ENCODE measurements around the gene COG2. TPM values are rescaled to one million over a fixed set of nuclear protein-coding genes. Genes with fewer than 3 reads are reported as not detected.

The COG2 gene
- total and polyA plus RNA-seq, 2 of the 13 experiments (the other 11 are each of a cell fraction or from before 2014, with no cell fraction given) = 16.8 to 36.3 TPM

- TF ChIP-seq HMGXB4 (CRISPR knock-in tag; IDR thresholded peaks at IDR 0.05; ENCODE audit: borderline replicate concordance in 1 of 2, low read depth in 1 of 2) = 0 out of 4 replicates have a peak, but pooled peaks of 1 of the 2 experiments have one; percentile 14
Measured at GRCh38 chr1:230713138-230713537, 70.9 kb downstream of the COG2 start (continued).

GRCh38 chr1:230713547-230713914 lies 71.2 kb downstream of the COG2 start:
- peaks cover 48% of the 10 kb centered on the region for H4K20me1 ChIP-seq (ENCODE audit: insufficient read depth, low read length)
- WGBS (ENCODE audit: low lambda C conversion rate) = 0% methylated on average over 2 of the region's 8 CpGs
- peak overlapping the region; percentile 91 for H3K9ac ChIP-seq (ENCODE audit: insufficient read depth, low read depth, low read length)
- H3K9me3 ChIP-seq (ENCODE audit: low read length) = no peaks in the 10 kb centered on the region
- H3K4me1 ChIP-seq (ENCODE audit: insufficient read depth, low read length) = peaks cover 61% of the 10 kb centered on the region
- H3K4me3 ChIP-seq (replicated peaks in 1 of 3; ENCODE audit: insufficient read depth in 1 of 3, low read depth in 2 of 3, low read length in 3 of 3) = peak overlapping the region; percentile 83 to 92 (median 90)
- H3K27me3 ChIP-seq (ENCODE audit: control insufficient read depth in 1 of 2, insufficient read depth in 2 of 2, low read length in 2 of 2) = peaks cover 0 to 2% of the 10 kb centered on the region in 2 experiments; a peak in 1 of 5 replicates
- DNase-seq (ENCODE audit: low spot score) (no peak), ATAC-seq (no peak), FAIRE-seq (no peak)
- no peak overlapping the region for H2AFZ ChIP-seq (ENCODE audit: low read length)
- in situ Hi-C loops (cut with HindIII; ENCODE audit: extremely low pct_ligation_motif_present, low pct_unique_long_range_greater_than_20kb) = no loop called here
- CTCF ChIA-PET (ENCODE audit: low intra/inter-chr PET ratio, low total read pairs) = no interaction called here
- intact Hi-C loops (cut with micrococcal nuclease; ENCODE audit: unreplicated experiment) = loop anchor here (5.0 to 10.0 kb wide), 2 partner anchors 39 to 261 kb away; partner anchors contain the start of genes ARV1 and TTC13
- peak overlapping the region; percentile 93 for H3K27ac ChIP-seq (ENCODE audit: extremely low read length, insufficient read depth, low read length)
- POLR2A ChIA-PET = interaction anchor here (0.8 to 7.9 kb wide), 22 partner anchors 10 to 523 kb away, joined by 3 to 110 read pairs (median 5); partner anchors contain the start of genes CAPN9 and COG2
- H3K36me3 ChIP-seq (replicated peaks in 1 of 2; ENCODE audit: control insufficient read depth in 1 of 2, insufficient read depth in 2 of 2, low read length in 2 of 2) = peaks cover 7 to 19% of the 10 kb centered on the region in 2 experiments
- H3K79me2 ChIP-seq (ENCODE audit: insufficient read depth, low read length) = peaks cover 56% of the 10 kb centered on the region
- H3K4me2 ChIP-seq (ENCODE audit: low read depth, low read length) = peak overlapping the region; percentile 97
- BruUV-seq (replicated peaks) = TSS peak; percentile 62
- no peak for TF ChIP-seq ZNF510 (CRISPR knock-in tag; IDR thresholded peaks at IDR 0.05; ENCODE audit: low read depth)
- TF ChIP-seq TRIM24 (CRISPR knock-in tag; IDR thresholded peaks at IDR 0.05) = no peak
- TF ChIP-seq NFIC (IDR thresholded peaks at IDR 0.05; ENCODE audit: low read length) = no peak
- TF ChIP-seq DBP (CRISPR knock-in tag; IDR thresholded peaks at IDR 0.05; ENCODE audit: not compliant biosample characterization) = peak; percentile 27
- 0 out of 2 replicates have a peak, but pooled peaks have one; percentile 34 for TF ChIP-seq CERS6 (CRISPR knock-in tag; IDR thresholded peaks at IDR 0.05)
- TF ChIP-seq TEAD2 (CRISPR knock-in tag; IDR thresholded peaks at IDR 0.05) = no peak
- no peak for TF ChIP-seq ATF1 (CRISPR knock-in tag; IDR thresholded peaks at IDR 0.05)
- peak; percentile 80; the same call in 1 of the 2 replicates for TF ChIP-seq PAF1 (CRISPR knock-in tag; IDR thresholded peaks at IDR 0.05)
- TF ChIP-seq FOXP1 (IDR thresholded peaks at IDR 0.05) = no peak
- no peak for TF ChIP-seq FOXP1 (CRISPR knock-in tag; IDR thresholded peaks at IDR 0.05)
- TF ChIP-seq TFE3 (CRISPR knock-in tag; IDR thresholded peaks at IDR 0.05) = no peak
- TF ChIP-seq ZNF138 (CRISPR knock-in tag; IDR thresholded peaks at IDR 0.05; ENCODE audit: low read depth) = no peak
- no peak for TF ChIP-seq ZBTB34 (CRISPR knock-in tag; IDR thresholded peaks at IDR 0.05)
- no peak; the same call in 1 of the 2 replicates for TF ChIP-seq JDP2 (CRISPR knock-in tag; IDR thresholded peaks at IDR 0.05; ENCODE audit: borderline replicate concordance)
- TF ChIP-seq ZNF180 (CRISPR knock-in tag; IDR thresholded peaks at IDR 0.05; ENCODE audit: borderline replicate concordance, low read depth) = peak; percentile 69; the same call in 1 of the 2 replicates
- TF ChIP-seq ZNF432 (CRISPR knock-in tag; IDR thresholded peaks at IDR 0.05; ENCODE audit: borderline replicate concordance) = no peak
